Measurements from ENCODE around the gene COBL. TPM values are rescaled to one million over a fixed set of nuclear protein-coding genes. Genes with fewer than 3 reads are reported as not detected.

The COBL gene
- total RNA-seq, 1 experiment from 2014 or later, result 63.6 TPM

DNA sequence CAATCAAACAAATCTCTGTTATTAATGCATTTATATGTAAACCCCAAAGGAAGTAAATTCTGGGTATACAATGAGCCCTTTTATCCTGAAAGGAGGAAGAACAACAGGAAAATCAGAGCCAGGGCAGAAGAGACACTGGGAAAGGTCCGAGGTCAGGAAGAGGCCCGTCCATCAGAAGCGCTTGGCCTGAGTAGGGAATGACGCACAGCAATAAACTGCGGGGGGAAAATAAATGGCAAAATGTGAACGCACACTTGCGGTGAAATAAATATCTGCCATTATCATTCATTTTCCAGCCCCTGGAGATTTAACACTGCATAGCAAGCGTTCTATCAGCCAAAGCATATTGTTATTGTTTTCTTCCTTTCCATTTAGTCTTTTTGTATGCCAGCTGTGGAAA, 243.4 kb downstream of the COBL start:
- Histone ChIP-seq H3K4me1 (no peaks in the 10 kb centered on the region), H3K9me3 (no peaks in the 10 kb centered on the region), H3K4me3 (ENCODE audit: low read depth, low read length) (no peak overlapping the region), H3K27me3 (replicated peaks; ENCODE audit: control insufficient read depth, insufficient read depth, low read length) (no peaks in the 10 kb centered on the region), H3K36me3 (ENCODE audit: control insufficient read depth, insufficient read depth, low read length) (no peaks in the 10 kb centered on the region; the same call in 1 of the 2 replicates)
- DNase-seq, result no peak
- no peak overlapping the region for H3K27ac Mint-ChIP-seq (ENCODE audit: unreplicated experiment)
- H3K9me3 Mint-ChIP-seq (ENCODE audit: unreplicated experiment), result no peaks in the 10 kb centered on the region
- ChIA-PET CTCF (no interaction called here), POLR2A (no interaction called here)
- intact Hi-C loops (cut with micrococcal nuclease; ENCODE audit: unreplicated experiment), result loop anchor here (10.0 kb wide), 1 partner anchor 502 kb away; no protein-coding TSS in a partner anchor
- TF ChIP-seq, protein P1, sequence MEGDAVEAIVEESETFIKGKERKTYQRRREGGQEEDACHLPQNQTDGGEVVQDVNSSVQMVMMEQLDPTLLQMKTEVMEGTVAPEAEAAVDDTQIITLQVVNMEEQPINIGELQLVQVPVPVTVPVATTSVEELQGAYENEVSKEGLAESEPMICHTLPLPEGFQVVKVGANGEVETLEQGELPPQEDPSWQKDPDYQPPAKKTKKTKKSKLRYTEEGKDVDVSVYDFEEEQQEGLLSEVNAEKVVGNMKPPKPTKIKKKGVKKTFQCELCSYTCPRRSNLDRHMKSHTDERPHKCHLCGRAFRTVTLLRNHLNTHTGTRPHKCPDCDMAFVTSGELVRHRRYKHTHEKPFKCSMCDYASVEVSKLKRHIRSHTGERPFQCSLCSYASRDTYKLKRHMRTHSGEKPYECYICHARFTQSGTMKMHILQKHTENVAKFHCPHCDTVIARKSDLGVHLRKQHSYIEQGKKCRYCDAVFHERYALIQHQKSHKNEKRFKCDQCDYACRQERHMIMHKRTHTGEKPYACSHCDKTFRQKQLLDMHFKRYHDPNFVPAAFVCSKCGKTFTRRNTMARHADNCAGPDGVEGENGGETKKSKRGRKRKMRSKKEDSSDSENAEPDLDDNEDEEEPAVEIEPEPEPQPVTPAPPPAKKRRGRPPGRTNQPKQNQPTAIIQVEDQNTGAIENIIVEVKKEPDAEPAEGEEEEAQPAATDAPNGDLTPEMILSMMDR (IDR thresholded peaks at IDR 0.05; ENCODE audit: insufficient read depth in 1 of 2, low read depth in 1 of 2, low read length in 1 of 2, severe bottlenecking in 1 of 2, unreplicated experiment in 1 of 2), result no peak
- no peaks in the 10 kb centered on the region for H3K4me1 Mint-ChIP-seq (ENCODE audit: low read depth, unreplicated experiment)
- H3K27me3 Mint-ChIP-seq (ENCODE audit: insufficient read depth, unreplicated experiment), result no peaks in the 10 kb centered on the region
- H3K36me3 Mint-ChIP-seq (ENCODE audit: insufficient read depth, unreplicated experiment), result peaks cover 18% of the 10 kb centered on the region
- H3K4me3 Mint-ChIP-seq (ENCODE audit: unreplicated experiment), result no peak overlapping the region
- no TSS peak for BruUV-seq (replicated peaks)

GRCh38 chr7:51072281-51072680, 244.3 kb downstream of the COBL start:
- TF ChIP-seq, protein P1 (IDR thresholded peaks at IDR 0.05; ENCODE audit: insufficient read depth in 1 of 2, low read depth in 1 of 2, low read length in 1 of 2, severe bottlenecking in 1 of 2, unreplicated experiment in 1 of 2), result no peak
- H3K36me3 ChIP-seq (ENCODE audit: control insufficient read depth, insufficient read depth, low read length), result no peaks in the 10 kb centered on the region; the same call in 1 of the 2 replicates
- POLR2A ChIA-PET, result no interaction called here
- no peaks in the 10 kb centered on the region for H3K9me3 ChIP-seq
- no peaks in the 10 kb centered on the region for H3K27me3 ChIP-seq (replicated peaks; ENCODE audit: control insufficient read depth, insufficient read depth, low read length)
- H3K4me3 ChIP-seq (ENCODE audit: low read depth, low read length), result no peak overlapping the region
- Mint-ChIP-seq H3K4me3 (ENCODE audit: unreplicated experiment) (no peak overlapping the region), H3K36me3 (ENCODE audit: insufficient read depth, unreplicated experiment) (peaks cover 18% of the 10 kb centered on the region), H3K27ac (ENCODE audit: unreplicated experiment) (no peak overlapping the region), H3K27me3 (ENCODE audit: insufficient read depth, unreplicated experiment) (no peaks in the 10 kb centered on the region), H3K4me1 (ENCODE audit: low read depth, unreplicated experiment) (peaks cover 6% of the 10 kb centered on the region), H3K9me3 (ENCODE audit: unreplicated experiment) (no peaks in the 10 kb centered on the region)
- CTCF ChIA-PET, result no interaction called here
- intact Hi-C loops (cut with micrococcal nuclease; ENCODE audit: unreplicated experiment), result loop anchor here (10.0 kb wide), 1 partner anchor 503 kb away; no protein-coding TSS in a partner anchor
- no peak for DNase-seq
- no TSS peak for BruUV-seq (replicated peaks)
- H3K4me1 ChIP-seq, result peaks cover 2% of the 10 kb centered on the region; the same call in 1 of the 2 replicates

- H3K27me3 ChIP-seq (replicated peaks; ENCODE audit: control insufficient read depth, insufficient read depth, low read length), result no peaks in the 10 kb centered on the region
- intact Hi-C loops (cut with micrococcal nuclease; ENCODE audit: unreplicated experiment), result loop anchor here (10.0 kb wide), 1 partner anchor 503 kb away; no protein-coding TSS in a partner anchor
- H3K9me3 ChIP-seq, result no peaks in the 10 kb centered on the region
- Mint-ChIP-seq H3K27me3 (ENCODE audit: insufficient read depth, unreplicated experiment) (no peaks in the 10 kb centered on the region), H3K9me3 (ENCODE audit: unreplicated experiment) (no peaks in the 10 kb centered on the region), H3K27ac (ENCODE audit: unreplicated experiment) (no peak overlapping the region), H3K36me3 (ENCODE audit: insufficient read depth, unreplicated experiment) (peaks cover 21% of the 10 kb centered on the region), H3K4me1 (ENCODE audit: low read depth, unreplicated experiment) (peaks cover 11% of the 10 kb centered on the region), H3K4me3 (ENCODE audit: unreplicated experiment) (no peak overlapping the region)
- H3K4me1 ChIP-seq, result peaks cover 11% of the 10 kb centered on the region
- POLR2A ChIA-PET, result no interaction called here
- TF ChIP-seq, protein P1 (IDR thresholded peaks at IDR 0.05; ENCODE audit: insufficient read depth in 1 of 2, low read depth in 1 of 2, low read length in 1 of 2, severe bottlenecking in 1 of 2, unreplicated experiment in 1 of 2), result no peak
- no peak for DNase-seq
- H3K4me3 ChIP-seq (ENCODE audit: low read depth, low read length), result no peak overlapping the region
- no TSS peak for BruUV-seq (replicated peaks)
- no peaks in the 10 kb centered on the region; the same call in 1 of the 2 replicates for H3K36me3 ChIP-seq (ENCODE audit: control insufficient read depth, insufficient read depth, low read length)
- CTCF ChIA-PET, result interaction anchor here (0.5 to 0.6 kb wide), 2 partner anchors 15 to 116 kb away, joined by 3 to 4 read pairs; no protein-coding TSS in a partner anchor
Measured at GRCh38 chr7:51071427-51071826, 245.2 kb downstream of the COBL start.

All from Caco-2 (cell line).